ENCODE results near the gene OLR1. TPM values are rescaled to one million over a fixed set of nuclear protein-coding genes. Genes with fewer than 3 reads are reported as not detected.

OLR1 gene
- total RNA-seq, 1 experiment from 2014 or later, result not detected

DNA sequence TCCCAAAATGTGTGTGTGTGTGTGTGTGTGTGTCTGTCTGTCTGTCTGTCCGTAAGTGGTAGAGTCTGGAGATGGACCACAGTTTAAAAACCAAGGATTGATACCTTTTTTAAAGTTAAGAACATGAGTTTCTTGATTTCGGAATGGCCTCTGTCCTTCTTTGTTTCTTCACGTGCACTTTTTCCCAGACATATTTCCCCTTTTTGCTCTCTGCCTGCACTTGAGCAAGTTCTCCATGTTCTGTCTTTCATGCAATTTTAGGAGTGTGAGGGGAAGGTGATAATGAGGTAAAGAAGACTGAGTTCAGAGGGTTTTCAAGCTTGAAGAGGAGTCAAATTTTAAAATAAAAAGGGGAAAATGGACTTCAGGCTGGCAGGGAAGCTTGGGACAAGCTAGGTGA, 12.7 kb downstream of the OLR1 start:
- TF ChIP-seq CREB1 (CRISPR knock-in tag; IDR thresholded peaks at IDR 0.05), result no peak
- no peak for TF ChIP-seq RELA (CRISPR knock-in tag; IDR thresholded peaks at IDR 0.05; ENCODE audit: borderline replicate concordance)
- TF ChIP-seq TEAD1 (CRISPR knock-in tag; IDR thresholded peaks at IDR 0.05), result no peak
- TF ChIP-seq, protein P1, sequence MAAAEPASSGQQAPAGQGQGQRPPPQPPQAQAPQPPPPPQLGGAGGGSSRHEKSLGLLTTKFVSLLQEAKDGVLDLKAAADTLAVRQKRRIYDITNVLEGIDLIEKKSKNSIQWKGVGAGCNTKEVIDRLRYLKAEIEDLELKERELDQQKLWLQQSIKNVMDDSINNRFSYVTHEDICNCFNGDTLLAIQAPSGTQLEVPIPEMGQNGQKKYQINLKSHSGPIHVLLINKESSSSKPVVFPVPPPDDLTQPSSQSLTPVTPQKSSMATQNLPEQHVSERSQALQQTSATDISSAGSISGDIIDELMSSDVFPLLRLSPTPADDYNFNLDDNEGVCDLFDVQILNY (CRISPR knock-in tag; IDR thresholded peaks at IDR 0.05), result no peak
- TF ChIP-seq, protein P2, sequence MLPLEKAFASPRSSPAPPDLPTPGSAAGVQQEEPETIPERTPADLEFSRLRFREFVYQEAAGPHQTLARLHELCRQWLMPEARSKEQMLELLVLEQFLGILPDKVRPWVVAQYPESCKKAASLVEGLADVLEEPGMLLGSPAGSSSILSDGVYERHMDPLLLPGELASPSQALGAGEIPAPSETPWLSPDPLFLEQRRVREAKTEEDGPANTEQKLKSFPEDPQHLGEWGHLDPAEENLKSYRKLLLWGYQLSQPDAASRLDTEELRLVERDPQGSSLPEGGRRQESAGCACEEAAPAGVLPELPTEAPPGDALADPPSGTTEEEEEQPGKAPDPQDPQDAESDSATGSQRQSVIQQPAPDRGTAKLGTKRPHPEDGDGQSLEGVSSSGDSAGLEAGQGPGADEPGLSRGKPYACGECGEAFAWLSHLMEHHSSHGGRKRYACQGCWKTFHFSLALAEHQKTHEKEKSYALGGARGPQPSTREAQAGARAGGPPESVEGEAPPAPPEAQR (CRISPR knock-in tag; IDR thresholded peaks at IDR 0.05), result no peak
- no peak for TF ChIP-seq E2F4 (CRISPR knock-in tag; IDR thresholded peaks at IDR 0.05; ENCODE audit: borderline replicate concordance, low read depth)
- TF ChIP-seq, protein P3, sequence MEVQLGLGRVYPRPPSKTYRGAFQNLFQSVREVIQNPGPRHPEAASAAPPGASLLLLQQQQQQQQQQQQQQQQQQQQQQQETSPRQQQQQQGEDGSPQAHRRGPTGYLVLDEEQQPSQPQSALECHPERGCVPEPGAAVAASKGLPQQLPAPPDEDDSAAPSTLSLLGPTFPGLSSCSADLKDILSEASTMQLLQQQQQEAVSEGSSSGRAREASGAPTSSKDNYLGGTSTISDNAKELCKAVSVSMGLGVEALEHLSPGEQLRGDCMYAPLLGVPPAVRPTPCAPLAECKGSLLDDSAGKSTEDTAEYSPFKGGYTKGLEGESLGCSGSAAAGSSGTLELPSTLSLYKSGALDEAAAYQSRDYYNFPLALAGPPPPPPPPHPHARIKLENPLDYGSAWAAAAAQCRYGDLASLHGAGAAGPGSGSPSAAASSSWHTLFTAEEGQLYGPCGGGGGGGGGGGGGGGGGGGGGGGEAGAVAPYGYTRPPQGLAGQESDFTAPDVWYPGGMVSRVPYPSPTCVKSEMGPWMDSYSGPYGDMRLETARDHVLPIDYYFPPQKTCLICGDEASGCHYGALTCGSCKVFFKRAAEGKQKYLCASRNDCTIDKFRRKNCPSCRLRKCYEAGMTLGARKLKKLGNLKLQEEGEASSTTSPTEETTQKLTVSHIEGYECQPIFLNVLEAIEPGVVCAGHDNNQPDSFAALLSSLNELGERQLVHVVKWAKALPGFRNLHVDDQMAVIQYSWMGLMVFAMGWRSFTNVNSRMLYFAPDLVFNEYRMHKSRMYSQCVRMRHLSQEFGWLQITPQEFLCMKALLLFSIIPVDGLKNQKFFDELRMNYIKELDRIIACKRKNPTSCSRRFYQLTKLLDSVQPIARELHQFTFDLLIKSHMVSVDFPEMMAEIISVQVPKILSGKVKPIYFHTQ (CRISPR knock-in tag; IDR thresholded peaks at IDR 0.05), result no peak
- TF ChIP-seq USF2 (CRISPR knock-in tag; IDR thresholded peaks at IDR 0.05), result no peak
- TF ChIP-seq NFE2L1 (CRISPR knock-in tag; IDR thresholded peaks at IDR 0.05), result no peak
- TF ChIP-seq, protein P4, sequence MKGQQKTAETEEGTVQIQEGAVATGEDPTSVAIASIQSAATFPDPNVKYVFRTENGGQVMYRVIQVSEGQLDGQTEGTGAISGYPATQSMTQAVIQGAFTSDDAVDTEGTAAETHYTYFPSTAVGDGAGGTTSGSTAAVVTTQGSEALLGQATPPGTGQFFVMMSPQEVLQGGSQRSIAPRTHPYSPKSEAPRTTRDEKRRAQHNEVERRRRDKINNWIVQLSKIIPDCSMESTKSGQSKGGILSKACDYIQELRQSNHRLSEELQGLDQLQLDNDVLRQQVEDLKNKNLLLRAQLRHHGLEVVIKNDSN (CRISPR knock-in tag; IDR thresholded peaks at IDR 0.05), result no peak
- TF ChIP-seq TEAD4 (CRISPR knock-in tag; IDR thresholded peaks at IDR 0.05), result no peak
- TF ChIP-seq, protein P5, sequence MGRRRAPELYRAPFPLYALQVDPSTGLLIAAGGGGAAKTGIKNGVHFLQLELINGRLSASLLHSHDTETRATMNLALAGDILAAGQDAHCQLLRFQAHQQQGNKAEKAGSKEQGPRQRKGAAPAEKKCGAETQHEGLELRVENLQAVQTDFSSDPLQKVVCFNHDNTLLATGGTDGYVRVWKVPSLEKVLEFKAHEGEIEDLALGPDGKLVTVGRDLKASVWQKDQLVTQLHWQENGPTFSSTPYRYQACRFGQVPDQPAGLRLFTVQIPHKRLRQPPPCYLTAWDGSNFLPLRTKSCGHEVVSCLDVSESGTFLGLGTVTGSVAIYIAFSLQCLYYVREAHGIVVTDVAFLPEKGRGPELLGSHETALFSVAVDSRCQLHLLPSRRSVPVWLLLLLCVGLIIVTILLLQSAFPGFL (CRISPR knock-in tag; IDR thresholded peaks at IDR 0.05; ENCODE audit: borderline replicate concordance), result no peak
- TF ChIP-seq ATF3 (CRISPR knock-in tag; conservative IDR thresholded peaks at IDR 0.05), result no peak
- no peak for TF ChIP-seq TCF7 (CRISPR knock-in tag; IDR thresholded peaks at IDR 0.05; ENCODE audit: low read depth)
- TF ChIP-seq TP53 (CRISPR knock-in tag; IDR thresholded peaks at IDR 0.05), result no peak
- TF ChIP-seq FOXK1 (CRISPR knock-in tag; IDR thresholded peaks at IDR 0.05), result no peak
- no peak for TF ChIP-seq PRDM15 (CRISPR knock-in tag; IDR thresholded peaks at IDR 0.05)
- no peak for TF ChIP-seq ATF1 (CRISPR knock-in tag; IDR thresholded peaks at IDR 0.05)
- TF ChIP-seq, protein P6, sequence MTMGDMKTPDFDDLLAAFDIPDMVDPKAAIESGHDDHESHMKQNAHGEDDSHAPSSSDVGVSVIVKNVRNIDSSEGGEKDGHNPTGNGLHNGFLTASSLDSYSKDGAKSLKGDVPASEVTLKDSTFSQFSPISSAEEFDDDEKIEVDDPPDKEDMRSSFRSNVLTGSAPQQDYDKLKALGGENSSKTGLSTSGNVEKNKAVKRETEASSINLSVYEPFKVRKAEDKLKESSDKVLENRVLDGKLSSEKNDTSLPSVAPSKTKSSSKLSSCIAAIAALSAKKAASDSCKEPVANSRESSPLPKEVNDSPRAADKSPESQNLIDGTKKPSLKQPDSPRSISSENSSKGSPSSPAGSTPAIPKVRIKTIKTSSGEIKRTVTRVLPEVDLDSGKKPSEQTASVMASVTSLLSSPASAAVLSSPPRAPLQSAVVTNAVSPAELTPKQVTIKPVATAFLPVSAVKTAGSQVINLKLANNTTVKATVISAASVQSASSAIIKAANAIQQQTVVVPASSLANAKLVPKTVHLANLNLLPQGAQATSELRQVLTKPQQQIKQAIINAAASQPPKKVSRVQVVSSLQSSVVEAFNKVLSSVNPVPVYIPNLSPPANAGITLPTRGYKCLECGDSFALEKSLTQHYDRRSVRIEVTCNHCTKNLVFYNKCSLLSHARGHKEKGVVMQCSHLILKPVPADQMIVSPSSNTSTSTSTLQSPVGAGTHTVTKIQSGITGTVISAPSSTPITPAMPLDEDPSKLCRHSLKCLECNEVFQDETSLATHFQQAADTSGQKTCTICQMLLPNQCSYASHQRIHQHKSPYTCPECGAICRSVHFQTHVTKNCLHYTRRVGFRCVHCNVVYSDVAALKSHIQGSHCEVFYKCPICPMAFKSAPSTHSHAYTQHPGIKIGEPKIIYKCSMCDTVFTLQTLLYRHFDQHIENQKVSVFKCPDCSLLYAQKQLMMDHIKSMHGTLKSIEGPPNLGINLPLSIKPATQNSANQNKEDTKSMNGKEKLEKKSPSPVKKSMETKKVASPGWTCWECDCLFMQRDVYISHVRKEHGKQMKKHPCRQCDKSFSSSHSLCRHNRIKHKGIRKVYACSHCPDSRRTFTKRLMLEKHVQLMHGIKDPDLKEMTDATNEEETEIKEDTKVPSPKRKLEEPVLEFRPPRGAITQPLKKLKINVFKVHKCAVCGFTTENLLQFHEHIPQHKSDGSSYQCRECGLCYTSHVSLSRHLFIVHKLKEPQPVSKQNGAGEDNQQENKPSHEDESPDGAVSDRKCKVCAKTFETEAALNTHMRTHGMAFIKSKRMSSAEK (CRISPR knock-in tag; IDR thresholded peaks at IDR 0.05; ENCODE audit: borderline replicate concordance), result no peak
- Mint-ChIP-seq H3K9me3 (no peaks in the 10 kb centered on the region), H3K36me3 (no peaks in the 10 kb centered on the region), H3K27me3 (ENCODE audit: low read depth) (no peaks in the 10 kb centered on the region; the same call in 1 of the 2 replicates), H3K4me3 (no peak overlapping the region), H3K27ac (no peak overlapping the region), H3K4me1 (peaks cover under 1% of the 10 kb centered on the region)
- no peak for DNase-seq (ENCODE audit: low spot score)
- no peak for ATAC-seq
- ChIA-PET CTCF (interaction anchor here (0.6 kb wide), 1 partner anchor 286 kb away, joined by 3 read pairs; no protein-coding TSS in a partner anchor), POLR2A (no interaction called here)
